Retina (tissue), 1 donor: Measurements from ENCODE around the gene HERPUD2.
"Not testable (repeated sequence)": the region's sequence is repeated elsewhere in the genome, so short reads cannot be mapped to it uniquely, and the experiment has no call there.

Experiments used
- DNase-seq: peaks from one replicate; pipeline ENCODE4 v3.0.0-alpha.2; 2016

Gene HERPUD2

DNA sequence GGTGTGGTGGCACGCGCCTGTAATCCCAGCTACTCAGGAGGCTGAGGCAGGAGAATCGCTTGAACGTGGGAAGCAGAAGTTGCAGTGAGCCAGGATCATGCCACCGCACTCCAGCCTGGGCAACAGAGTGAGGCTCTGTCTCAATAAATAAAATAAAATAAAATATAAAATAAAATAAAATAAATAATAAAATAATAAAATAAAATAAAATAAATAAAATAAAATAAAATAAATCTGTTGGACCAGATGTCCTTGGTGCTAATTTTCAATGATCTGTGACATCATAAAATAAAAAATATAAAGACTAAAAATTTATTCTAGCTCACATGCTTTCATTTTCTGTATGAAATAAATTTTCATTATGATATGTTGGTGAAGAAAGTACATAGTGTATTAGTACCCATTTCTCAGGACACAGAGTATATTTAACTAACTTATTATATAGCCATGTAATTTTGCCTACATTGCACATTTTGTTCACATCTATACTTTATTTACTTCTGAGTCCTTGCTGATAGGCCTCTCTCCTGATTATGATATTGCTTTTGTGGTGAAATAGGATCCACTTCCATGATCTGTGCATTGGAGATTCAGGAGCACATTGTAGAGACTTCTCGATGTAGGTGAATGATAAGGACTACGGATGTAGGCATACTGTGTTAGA, 17.8 kb upstream of the HERPUD2 start:
- DNase-seq, result no peak

DNA sequence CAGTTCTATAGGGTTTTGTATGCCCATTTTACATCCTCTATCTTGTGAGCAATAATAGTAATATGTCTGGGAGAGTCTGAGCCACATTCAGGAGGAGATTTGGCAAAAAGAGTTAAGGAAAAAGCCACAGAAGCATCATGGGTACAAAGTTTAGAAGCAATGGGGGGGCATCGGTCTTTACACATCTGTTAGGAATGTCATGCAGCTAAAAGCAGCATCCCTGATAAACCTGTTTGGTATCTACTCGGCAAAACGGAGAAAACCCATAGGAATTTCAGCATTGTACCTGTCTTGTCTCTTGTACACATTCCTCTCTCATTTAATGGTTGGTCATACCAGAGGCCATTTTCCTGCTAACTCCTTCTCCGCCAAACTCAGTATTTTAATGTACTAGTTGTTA, 12.5 kb upstream of the HERPUD2 start:
- DNase-seq, result no peak

DNA sequence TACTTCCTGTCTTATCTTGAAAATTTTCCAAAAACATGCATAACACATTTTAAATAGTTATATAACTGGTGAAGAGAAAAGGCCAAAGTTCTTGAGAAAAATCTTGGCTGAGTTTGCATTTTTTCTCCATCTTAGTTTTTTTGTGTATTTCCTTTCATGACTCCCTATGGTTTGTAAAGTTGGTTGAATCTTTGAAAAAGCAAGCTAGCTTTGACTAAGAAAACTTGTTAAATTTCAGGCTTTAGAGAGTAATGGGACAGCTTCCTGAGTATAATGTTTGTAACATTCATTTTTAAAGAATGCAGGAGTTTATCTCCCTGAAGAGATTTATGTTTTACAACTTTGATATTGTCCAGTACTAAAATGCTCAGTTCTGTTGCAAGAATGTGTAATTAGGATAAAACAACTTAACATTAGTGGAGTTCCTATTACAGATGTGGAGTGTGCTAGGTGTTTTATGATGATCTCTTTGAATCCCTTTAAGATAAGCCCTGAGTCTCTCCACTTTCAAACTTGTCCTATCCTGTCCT, 11.1 kb upstream of the HERPUD2 start:
- DNase-seq, result no peak

DNA sequence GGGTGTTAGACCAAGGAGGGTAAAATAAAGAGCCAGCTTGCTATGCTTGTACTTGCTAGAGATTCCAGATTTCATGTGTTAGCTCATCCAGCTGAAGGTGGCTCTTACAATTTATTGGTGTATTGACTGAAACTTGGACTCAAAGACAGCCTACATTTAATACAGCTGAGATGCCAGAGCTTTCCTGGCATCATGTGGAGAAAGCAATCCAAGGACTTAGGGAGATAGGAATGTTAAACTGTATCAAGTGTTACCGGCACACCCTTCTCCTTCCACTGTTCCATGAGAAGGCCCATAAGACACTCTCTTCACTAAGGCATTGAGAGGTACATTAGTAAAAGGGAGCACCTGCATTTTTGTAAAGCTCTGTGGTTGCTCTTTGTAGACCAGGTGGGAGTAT, 9.3 kb upstream of the HERPUD2 start:
- no peak for DNase-seq

DNA sequence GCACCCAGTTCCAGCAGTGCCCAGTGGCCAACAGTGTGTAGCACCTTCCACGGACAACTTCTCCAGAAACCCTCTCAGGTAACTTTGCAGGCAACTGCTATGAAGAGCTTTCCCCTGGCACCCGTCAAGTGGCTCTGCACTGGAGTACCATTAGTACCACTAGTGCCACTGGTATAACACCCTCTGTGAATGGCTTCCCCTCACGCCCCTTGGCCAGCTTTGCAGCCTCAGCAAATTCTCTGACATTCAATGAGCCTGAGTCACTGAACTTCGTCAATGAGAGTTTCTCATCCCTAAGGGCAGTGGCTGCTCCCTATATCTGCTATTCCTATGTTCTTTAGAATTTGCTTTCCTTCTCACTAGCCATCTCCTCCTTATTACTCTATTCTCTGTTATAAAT, 7.6 kb upstream of the HERPUD2 start:
- DNase-seq, result no peak

DNA sequence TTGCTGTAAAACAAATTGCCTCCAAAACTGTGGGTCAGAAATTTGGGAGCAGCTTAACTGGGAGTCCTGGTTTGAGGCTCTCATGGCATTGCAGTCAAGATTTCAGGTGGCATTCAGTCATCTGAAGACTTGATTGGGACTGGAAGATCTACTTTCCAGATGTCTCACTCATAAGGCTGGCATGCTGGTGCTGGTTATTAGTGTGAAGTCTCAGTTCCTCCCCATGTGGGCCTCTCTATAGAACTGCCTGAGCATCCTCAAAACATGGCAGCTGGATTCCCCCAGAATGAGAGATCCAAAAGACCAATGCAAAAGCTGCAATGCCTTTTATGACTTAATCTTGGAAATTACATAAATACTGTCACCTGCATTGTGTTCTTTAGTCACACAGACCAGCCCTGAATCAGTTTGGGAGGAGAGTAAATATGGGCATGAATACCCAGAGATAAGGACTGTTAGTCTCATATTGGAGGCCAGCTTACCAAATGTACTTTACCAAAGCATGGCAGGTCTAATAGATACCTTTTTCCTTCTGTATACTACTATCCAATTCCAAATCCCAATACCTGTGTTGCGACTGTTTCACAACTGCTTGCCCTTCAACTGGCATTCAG, 6.5 kb upstream of the HERPUD2 start:
- no peak for DNase-seq

DNA sequence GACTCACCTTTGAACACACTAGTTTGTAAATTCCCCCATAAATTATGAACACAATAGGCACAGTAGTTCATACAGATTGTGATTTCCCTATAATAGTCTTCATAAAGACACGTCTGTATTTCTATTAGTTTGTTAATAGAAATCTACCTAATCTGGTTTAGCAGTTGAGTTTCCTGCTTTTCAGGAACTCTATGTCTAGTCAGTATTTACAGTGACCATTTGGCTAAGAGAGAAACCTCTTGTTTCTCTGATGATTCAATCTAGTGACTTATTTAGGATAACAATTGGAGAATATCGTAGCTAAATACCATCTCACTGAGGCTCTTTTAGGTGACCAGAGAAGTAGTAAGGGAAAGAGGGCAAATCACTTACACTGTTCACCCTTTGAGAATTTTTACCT, 5.9 kb upstream of the HERPUD2 start:
- no peak for DNase-seq

DNA sequence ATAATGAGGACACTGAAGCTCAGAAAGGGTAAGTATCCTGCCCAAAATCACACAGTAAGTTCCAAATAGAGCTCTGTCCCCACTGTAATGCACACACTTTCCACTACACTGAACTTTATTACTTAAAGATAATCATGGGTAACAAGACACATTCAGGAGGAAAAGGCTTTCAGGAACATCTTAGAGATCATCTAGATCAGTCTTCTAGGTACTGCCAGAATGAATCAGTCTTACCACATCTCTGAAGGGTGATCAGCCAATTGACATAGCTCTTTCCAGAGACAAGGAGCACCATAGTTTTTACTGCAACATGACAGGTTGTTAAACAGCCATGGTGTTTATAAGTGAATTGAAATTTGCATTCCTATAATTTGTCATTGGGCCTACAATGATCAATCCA, 5.4 kb upstream of the HERPUD2 start:
- DNase-seq, result no peak

DNA sequence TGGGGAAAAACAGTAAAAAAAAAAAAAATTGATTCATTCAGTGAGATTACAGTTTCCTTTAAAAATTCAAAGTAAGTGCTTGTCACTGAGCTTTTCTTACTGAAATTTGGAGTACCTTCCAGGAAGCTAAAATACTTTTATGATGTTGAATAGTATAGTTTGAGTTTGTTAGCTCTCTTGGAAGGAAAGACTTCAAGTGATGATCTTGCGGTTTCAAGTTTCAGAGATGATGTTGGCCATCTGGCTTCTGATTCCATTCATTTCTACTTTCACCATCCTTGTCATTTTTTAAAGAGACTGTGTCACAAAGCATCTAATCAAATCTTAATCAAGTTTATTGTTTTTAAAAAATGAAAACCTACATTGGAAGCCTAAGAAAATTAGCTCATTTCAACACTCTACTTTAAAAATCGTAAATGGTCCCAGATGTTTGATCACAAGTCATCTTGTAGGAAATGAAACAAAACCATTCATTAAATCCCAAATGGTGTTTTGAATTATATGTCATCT, 4.9 kb upstream of the HERPUD2 start:
- DNase-seq, result no peak

DNA sequence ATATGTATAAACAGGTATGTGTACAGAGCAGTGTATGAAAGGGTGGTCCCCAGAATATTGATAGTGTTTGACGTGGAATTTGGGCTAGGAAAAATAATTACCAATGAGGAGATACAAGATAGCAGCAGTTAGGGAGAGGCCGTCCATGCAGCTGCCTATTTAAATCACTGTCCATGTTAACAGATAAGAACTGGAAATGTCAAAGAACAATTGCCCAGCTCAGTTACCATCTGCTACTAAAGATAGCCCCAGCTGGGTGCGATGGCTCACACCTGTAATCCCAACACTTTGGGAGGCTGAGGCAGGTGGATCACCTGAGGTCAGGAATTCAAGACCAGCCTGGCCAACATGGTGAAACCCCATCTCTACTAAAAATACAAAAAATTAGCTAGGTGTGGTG, 3.4 kb upstream of the HERPUD2 start:
- DNase-seq, result not testable (repeated sequence)

DNA sequence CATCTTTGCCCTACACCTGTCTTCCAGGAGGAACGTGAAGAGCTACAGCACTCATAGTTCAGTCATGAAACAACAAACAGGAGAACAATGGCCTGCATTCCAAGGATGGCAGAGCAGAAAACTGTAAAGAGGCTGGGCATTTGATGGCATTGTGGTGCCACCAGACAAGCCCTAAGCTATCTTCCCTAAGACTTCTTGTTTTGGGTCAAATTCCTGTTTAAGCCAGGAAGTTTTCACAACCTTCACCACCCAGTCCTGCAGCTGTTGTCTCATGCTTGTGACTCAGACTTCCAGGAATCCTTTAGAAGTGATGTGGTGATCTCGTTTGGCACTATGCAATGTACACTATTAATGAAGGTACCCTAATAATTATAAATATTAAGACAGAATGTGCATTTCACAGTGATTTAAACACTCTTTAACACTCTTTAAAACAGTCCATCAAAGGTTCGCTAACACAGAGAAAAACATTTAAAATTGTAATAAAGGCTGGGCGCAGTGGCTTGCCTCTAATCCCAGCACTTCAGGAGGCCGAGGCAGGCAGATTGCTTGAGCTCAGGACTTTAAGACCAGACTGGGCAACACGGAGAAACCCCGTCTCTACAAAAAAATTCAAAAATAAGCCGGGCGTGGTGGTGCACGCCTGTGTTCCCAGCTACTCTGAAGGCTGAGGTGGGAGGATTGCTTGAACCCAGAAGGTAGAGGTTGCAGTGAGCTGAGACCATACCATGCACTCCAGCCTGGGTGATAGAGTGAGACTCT, 2.7 kb upstream of the HERPUD2 start:
- no peak for DNase-seq

DNA sequence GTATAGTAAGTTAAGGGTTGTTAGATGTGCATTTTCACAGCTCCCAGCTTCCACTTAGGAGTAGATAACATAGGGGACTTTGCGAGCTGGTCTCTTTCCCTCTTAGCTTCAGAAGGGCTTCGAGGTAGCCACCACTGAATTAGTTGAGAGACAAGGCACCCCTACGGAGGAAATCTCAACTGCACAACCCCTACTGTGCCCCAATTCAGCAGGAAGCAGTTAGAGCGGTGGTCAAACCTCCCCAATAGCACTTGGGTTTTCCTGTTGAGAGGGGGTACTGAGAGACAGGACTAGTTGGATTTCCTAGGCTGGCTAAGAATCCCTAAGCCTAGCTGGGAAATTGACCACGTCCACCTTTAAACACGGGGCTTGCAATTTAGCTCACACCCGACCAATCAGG, 1.1 kb upstream of the HERPUD2 start:
- DNase-seq, result no peak

GRCh38 chr7:35695473-35695850, 527 bp upstream of the HERPUD2 start:
- DNase-seq, result no peak

- no peak for DNase-seq
These were observed 663 bp downstream of the HERPUD2 start for GRCh38 chr7:35694161-35694783.

- peak; percentile 14 for DNase-seq
These were observed 3.1 kb downstream of the HERPUD2 start for GRCh38 chr7:35691827-35692307.

- DNase-seq, result peak; percentile 14
These were observed 3.6 kb downstream of the HERPUD2 start for GRCh38 chr7:35691366-35691765.

- DNase-seq, result not testable (repeated sequence)
These were observed 4.3 kb downstream of the HERPUD2 start for GRCh38 chr7:35690614-35691013.

GRCh38 chr7:35685781-35686180, 9.2 kb downstream of the HERPUD2 start:
- DNase-seq, result no peak

DNA sequence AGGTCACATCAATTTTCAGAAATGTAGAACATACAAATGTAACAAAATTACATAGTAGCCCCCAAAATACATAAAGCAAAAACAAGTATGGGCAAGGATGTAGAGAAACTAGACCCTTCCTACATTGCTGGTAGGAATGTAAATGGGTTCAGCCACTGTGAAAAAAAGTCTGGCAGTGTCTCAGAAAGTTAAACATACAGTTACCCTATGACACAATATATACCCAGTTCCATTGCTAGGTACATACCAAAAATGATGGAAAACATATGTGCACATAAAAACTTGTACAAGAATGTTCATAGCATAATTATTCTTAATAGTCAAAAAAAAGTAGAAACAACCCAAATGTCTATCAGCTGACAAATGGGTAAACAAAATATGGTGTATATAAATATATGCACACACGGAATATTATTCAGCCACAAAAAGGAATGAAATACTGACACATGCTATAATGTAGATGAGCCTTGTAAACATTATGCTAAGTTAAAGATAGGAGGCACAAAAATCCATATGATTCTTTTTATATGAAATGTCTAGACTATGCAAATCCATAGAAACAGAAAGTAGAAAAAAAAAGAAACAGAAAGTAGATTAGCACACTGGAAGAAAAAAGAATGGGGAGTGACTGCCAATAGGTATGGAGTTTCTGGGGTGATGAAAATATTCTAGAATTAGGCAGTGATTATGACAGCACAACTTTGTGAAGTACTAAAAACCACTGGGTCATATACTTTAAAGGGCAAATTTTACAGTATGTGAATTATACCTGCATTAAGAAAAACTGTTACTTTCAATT, 13.5 kb downstream of the HERPUD2 start:
- no peak for DNase-seq

- no peak for DNase-seq
These were observed 14.4 kb downstream of the HERPUD2 start for GRCh38 chr7:35680403-35681013.

DNA sequence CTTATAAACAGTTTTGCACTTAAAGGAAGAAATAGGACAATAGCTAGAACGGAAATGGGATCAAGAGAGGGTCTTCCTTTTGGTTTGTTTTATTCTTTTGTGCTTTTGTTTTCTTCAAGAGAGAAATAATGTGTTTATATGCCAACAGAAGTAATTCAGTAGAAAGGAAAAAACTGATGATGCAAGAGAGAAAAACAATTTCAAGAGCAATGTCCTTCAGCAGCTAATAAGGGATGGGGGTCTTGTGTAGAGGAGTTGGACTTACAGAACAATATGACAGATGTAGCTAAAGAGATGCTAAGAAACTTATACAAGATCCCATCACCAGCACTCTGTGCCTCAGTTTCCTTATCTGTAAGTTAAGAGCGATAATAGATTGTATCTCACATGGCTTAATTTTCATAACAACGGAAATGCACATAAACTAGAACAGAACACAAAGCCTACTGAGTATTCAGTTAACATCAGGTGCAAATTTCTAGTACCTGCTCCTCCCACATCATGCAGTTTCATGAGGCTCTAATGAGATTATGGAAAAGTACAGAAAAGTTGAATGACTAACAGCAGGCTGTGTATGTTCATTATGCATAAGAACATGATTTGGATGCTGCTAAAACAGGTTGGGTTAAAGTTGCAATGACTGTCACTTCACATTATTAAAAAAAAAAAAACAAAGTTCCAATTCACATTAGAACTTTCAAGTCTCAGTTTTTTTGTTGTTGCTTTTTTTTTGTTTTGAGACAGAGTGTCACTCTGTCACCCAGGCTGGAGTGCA, 17.2 kb downstream of the HERPUD2 start:
- no peak for DNase-seq
